NT2/D1 (cell line): ENCODE data around the gene DNAJB1.

Experiments
- SUZ12 ChIP-seq: IDR thresholded peaks from 2 replicates; pipeline ENCODE4 v1.6.1; 2011; ENCODE audit not compliant: insufficient read length, insufficient read depth; ENCODE audit errors: extremely low read depth
- YY1 ChIP-seq: IDR thresholded peaks from 2 replicates; pipeline ENCODE4 v1.6.1; 2011; ENCODE audit not compliant: insufficient read length, insufficient read depth

DNA sequence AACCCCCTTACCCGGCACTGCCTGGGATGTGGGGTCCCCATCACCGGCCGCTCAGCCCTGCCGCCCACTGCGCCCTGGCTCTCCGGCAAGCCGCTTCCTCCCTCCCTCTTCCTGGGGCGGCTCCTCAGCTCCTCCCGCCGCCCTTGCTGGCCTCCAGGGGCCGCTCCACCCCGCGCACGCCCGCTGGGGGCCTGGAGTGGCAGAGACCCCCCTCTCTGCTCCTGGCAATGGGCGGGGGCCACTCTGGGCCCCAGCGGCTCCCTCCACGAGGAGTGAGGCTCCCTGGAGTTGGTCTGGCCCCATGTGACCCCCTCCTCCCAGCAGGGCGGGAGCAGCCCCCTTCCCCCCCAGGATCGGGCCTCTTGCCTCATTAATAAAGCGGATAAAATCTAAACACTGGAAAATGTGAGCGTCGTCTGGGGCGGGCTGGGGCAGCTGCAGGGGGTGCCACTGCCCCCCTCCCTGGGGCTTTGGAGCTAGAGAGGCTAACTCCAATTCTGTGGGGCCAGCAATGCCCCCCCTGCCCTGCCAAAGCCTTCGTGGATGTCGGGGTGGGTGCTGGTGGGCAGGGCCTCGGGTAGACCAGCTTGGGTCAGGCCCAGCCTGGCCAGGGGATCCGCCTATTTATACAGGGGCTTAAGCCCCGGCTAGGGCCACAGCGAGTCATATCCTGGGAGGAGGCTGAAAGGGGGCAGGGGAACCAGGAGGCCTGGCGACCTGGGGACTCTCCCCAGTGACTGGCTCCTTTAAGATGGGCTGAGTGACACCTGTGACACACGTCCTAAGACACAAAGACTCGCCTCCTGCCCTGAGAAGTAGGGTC, 42.7 kb downstream of the DNAJB1 start, which contains the start of gene PTGER1:
- no peak for TF ChIP-seq YY1
- TF ChIP-seq SUZ12: no peak
